Dermis blood vessel endothelial cell (primary cell): ENCODE data around the gene GPR156. TPM values are rescaled to one million over a fixed set of nuclear protein-coding genes. Genes with fewer than 3 reads are reported as not detected.
A peak's percentile ranks its signal among the peaks of the same experiment; 100 is the strongest.
"Not testable (repeated sequence)": the region's sequence is repeated elsewhere in the genome, so short reads cannot be mapped to it uniquely, and the experiment has no call there.

Experiments
- DNase-seq: peaks from one replicate; pipeline ENCODE4 v3.0.0; 2010
- total RNA-seq: library from RNA; depleted of rRNA; stranded (reverse); fragments of >200 nt; gene quantifications from 2 replicates; pipeline ENCODE4 v1.2.3, GENCODE V29; 2014

Gene GPR156
- total RNA-seq, 1 donor from 2014 or later: not detected

DNA sequence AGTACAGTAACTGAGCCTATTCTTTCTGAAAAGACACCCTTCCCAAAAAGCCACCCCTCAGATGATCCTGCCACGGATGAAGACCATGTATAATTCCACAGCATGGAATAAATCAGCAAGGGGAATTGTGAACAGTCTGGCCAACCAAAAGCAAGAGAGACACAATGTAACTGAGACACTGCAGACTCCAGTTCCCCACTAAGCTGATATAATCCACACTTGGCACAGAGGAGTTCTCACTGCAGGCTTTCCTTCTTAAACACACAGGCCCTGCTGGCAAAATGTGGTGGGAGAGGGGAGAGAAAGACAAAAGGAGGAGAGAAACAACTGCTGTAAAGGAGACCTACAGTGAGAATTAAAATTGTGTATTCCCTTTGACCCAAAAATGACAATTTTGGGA is 12.7 kb downstream of the GPR156 start:
- DNase-seq: no peak

DNA sequence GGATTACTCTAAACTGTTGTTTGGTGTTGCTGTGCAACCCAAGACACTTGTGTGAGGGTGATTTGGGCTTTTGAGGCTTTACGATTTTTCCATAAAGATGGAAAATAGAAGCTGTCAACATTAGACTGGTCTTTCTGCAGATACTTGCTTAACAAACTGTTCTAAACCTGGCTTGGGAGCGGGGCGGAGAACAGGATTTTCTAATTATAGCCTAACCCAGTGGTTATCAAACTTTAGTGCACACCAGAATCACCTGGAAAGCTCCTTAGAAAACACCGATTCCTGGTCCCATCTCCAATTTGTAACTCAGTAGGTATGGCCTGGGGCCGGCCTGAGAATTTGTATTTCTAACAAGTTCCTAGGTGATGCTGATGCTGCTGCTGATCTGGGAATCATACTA is 19.0 kb downstream of the GPR156 start:
- no peak for DNase-seq

DNA sequence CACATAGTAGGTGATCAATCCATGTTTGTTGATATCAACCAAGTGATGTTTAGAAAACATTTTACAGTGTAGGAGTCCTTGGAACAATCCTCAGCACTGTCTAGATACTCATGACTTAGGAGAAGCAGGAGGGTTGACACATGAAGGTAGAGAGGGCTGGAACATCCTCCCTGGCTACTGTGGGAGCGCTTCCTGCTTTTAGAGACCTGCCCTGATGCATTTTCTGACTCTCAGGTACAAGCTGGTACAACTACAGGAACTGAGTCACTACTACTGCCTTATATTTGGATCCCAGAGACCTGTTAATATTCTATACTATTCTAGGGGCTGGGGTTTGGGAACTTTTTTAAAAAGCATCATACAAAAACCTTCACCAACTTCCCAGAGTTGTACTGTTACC is 20.1 kb downstream of the GPR156 start:
- no peak for DNase-seq

DNA sequence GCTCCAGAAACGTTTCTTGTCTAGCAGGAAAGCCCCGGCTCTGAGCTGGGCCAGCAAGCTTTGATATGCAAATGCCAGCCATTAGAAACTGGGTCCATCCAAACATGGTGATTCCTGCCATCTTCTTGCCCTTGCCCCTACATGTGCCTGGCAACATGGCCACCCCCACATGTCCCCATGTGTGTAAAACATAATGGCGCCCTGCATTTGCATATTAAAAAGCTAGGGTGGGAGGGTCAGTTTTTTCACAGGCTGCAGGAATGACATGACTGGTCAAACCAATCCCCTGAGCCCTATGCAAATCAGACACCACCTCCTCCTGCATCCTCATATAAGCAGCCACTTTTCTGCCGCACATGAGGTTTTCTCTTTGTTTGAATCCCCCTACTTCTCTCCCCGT is 21.2 kb downstream of the GPR156 start:
- DNase-seq: no peak

DNA sequence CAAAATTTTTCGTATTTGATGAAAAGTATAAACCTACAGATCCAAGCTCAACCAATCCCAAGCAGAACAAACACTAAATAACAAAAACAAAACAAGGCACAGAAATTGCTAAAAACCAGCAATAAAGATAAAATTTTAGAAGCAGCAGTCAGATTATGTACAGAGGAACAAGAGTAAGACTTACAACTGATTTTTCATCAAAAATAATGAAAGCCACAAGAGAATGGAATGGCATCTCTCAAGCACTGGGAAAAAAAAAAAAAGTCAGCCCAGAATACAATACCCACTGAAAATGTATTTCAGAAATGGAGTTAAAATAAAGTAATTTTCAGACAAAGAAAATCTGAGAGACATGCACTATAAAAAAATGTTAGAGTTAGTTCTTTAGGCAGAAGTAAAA is 27.0 kb downstream of the GPR156 start:
- no peak for DNase-seq

DNA sequence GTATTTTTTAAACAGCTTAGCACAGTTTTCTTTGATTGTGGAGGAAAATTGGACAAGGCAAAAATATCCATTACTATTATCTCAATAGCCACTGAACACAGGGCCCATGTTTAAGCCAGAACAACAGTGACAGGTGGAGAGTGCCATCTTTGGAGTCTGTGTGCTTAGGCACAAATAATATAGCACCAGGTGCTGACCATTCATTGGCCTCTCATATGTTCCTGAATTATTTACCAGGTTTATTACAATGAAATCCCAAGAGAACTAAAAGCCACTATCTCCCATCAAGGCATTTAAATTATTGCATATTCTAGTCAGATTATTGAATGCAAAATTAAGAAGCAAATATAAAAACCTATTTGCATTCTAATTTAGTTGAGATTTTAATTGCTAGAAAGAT is 39.6 kb downstream of the GPR156 start:
- no peak for DNase-seq

DNA sequence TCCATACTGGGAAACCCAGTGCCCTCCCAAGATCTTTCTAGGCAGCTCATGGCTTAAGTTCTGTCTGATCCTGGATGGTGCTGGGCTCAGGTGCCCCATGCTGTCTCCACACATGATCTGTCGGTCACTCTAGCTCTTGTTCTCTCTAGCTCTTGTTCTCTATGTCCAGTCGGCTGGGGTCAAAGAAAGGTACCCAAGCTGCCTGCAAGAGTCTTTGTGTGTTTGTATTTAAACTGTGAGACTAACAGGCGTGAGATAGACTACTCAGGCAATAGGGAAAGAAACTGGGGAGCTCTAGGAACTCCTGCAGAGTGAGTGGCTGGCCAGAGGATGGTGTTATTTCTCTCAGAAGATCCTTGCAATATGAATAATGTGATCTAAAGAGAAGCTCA is 40.2 kb downstream of the GPR156 start:
- DNase-seq: no peak

DNA sequence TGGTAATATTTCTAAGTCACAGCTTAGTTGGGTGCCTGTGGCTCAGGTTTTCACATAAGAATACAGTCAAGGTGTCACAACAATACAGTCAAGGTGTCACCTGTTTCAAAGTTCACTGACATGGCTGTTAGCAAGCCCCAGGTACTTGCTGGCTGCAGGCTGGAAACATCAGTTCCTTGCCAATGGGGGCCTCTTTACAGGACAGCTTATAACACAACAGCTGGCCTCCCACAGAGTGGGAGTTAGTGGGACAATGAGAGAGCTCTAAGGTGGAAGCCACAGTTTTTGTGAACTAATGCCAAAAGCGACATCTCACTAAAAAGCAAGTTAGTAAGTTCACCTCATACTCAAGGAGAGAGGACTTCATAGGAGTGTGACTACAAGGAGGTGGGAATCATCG is 45.4 kb downstream of the GPR156 start:
- no peak for DNase-seq

DNA sequence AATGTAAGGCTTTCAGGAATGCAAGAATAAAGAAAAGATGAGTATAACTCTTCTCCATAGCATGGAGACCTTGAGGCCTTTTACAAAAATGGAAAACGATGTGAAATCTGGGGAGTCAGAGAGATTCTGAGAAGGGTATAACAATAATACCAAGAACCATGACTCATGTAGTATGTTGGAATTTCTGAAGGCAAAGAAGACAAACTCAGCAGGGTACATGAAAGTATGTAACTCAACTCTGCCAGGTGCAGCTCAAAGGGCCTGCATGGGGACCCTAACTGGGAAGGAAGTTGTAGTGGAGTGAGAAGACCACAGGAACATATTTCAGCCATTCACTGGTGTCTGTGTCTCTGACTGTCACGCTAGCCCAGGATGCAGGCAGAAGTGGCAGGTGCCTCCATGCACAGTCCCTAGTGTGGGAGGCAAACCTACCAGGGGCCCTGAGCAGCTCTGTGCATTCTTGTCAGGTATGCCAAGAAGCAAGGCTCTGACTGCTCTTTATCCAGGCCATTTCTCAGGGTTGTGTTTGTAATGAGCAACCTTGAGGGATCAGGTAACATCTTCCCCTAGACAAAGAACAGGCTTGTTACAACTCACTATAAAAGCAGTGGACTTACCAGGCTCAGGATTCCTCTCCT is 57.2 kb downstream of the GPR156 start:
- no peak for DNase-seq

DNA sequence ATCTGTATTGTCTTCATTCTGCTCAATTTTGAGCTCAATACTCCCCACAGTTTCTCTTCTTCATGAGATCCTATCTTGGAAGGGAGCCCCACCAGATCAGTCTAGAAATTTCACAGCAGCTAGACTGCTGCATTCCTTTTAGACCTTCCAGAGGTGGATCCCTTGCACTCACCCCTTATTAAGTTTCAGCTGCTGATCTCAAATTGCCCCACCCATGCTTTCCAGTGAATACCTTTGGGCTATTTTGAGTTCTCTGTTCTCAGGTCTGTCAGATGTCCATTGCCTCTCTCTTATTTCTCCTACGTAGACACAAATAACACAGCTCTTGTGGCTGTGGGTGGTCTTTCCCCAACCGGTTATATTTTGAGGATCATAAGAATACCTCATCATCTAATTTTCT is 60.8 kb downstream of the GPR156 start:
- DNase-seq: no peak

DNA sequence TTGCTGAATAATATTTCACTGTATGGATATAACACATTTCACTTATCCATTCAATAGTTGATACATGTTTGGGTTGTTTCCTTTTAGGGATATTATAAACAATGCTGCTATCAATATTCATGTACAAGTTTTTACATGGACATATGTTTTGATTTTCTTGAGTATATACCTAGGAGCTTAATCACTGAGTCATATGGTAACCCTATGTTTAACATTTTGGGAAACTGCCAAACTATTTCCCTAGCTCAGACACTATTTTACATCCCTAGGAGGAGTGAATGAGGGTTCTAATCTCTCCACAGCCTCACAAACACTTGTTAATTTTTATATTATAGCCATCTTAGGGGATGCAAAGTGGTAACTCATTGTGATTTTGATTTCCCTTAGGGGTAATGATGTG is 66.0 kb downstream of the GPR156 start:
- no peak for DNase-seq

DNA sequence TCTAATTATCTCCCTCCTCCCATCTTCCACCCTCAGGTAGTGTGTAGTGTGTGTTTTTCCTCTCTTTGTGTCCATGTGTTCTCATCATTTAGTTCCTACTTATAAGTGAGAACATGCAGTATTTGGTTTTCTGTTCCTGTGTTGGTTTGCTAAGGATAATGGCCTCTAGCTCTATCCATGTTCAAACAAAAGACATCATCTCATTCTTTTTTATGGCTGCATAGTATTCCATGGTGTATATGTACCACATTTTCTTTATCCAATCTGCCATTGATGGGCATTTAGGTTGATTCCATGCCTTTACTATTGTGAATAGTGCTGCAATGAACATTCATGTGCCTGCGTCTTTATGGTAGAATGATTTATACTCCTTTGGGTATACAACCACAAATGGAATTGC is 68.4 kb downstream of the GPR156 start:
- DNase-seq: not testable (repeated sequence)

DNA sequence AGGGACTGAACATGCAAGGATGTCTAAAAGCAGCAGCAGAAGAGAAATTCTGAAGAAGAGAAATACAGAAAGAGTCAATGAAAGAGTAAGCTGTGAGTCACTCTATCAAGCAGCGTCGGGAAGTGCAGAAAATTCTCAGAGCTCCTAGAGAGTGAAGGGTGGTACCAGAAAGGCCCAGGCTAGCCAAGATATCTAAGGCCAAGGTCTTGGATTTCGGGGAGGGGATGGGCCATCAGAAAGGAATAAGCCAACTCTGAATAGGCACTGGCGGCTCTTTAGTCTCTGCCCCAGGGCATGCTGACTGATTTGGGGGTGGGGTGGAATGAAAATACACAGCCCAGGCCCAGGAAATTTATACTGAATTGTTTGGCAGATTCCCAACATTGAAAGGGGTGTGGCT is 70.8 kb downstream of the GPR156 start:
- DNase-seq: no peak

DNA sequence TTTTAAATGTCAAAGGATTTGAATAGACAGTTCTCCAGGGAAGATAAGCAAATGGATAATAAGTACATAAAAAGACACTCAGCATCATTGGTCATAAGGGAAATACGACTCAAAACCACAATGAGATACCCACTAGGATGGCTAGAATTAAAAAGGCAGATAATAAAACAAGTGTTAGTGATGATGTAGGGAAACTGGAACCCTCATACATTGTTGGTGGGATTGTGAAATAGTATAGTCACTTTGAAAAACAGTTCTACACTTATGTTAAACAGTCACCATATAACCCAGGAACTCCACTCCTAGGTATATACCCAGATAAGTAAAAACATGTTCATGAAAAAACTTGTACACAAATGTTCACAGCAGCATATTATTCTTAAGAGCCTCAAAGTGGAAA is 72.5 kb downstream of the GPR156 start:
- DNase-seq: no peak

DNA sequence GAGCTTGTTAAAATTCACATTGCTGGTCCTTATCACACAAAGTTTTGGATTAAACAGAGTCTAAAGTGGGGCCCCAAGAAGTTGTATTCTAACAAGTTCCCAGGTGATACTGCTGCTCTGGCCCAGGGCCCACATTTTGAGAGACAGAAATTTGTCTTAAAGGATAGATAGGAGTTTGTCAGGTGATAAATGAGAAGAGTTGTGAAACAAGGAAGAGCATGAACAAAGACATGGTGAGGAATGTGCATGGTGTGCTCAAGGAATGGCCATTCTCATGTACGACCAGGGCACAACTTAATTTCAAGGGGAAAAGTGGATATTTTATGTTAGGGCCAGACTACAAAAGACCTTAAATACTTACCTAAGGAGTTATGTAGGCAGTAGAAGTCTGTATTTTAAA is 75.6 kb downstream of the GPR156 start:
- DNase-seq: no peak

DNA sequence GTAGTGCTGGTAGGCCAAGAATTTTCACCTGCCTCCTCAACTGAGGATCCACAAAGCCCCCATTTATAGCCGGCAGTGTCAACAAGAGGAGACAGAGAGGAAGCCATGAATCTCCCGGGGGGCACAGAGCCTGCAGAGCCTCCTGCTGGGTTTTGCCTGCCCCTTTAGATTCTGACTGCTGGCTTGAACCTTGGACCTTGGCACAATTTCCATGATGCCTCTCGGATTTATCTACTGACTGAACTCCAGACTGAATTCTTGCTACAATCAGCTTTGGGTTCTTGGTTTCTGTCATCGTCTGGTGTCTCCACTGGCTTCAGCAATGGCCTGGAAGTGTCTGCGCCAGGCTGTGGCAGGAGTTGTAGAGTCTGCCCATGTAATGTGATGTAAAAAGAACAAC is 80.7 kb downstream of the GPR156 start:
- DNase-seq: no peak

DNA sequence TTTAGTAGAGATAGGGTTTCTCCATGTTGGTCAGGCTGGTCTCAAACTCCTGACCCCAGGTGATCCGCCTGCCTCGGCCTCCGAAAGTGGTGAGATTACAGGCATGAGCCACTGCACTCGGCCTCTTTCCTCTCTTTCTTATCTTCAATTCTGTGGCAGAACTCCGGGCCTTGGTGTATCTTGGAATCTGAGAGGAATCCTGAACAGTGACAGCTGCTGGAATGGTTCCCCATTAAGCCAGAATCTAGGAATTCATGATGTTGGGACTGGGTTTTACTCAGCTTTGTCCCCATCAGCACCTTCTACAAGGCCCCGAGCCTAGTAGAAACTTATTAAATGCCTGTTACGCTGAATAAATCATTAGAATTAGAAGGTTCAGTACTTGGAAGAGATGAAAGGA is 81.4 kb downstream of the GPR156 start:
- no peak for DNase-seq

DNA sequence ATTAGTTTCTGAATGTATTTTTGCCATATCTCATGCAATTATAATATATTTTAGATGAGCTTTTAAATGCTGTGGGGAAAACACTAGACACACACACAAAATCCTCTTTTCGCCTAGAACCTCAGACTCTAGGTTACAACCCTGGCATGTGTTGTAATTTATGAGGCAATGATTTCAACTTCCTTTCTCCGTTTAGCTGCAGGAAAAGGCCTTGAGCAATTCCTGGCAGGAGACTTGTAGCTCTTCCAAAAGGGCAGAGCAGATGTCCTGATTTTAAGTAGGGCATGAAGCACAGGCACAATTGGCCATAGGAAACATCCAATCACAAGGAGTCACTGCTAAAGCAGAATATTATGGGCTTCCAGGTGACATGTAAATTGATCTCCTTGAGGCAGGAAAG is 82.0 kb downstream of the GPR156 start:
- peak; percentile 82 for DNase-seq

DNA sequence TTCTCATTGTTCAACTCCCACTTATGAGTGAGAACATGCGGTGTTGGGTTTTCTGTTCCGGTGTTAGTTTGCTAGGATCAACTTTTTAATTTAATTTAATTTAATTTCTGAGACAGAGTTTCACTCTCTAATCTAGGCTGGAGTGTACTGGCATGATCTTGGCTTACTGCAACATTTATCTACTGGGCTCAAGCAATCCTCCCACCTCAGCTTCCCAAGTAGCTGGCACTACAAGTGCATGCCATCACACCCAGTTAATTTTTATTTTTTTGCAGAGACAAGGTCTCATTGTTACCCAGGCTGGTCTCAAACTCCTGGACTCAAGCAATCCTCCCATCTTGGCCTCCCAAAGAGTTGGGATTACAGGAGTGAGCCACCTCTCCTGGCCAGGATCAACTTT is 82.7 kb downstream of the GPR156 start:
- no peak for DNase-seq

DNA sequence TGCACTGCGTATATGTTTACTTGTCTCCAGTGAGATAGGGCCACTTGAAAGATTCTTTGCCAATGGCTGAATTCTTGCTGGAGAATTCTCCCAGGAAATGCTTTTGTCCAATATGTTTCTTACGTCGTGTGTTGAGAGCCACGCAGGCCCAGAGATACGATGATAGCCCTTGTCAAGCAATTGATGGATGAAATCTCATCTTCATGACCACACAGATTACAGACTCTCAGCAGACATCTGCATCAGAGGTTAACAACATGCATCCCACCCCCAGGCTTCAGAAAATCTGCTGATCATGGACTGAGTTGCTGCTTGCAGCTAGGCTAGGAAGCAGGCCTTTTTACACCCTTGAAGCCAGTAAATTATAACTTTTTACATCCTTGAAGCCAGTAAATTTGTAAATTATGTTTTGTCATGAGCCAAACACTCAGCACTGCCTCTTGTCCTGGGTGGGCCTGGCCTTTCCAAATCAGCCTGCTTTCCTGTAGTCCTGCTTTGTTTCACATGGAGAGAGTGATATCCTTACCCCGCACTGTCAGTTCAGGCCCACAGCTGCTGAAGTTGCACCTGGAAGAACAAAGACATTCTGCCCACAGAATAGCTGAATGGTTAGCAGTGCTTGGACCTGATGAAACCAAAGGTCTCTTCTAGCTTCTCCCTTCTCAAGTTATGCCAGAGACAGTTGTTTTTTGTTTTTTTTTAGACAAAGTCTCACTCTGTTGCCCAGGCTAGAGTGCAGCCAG is 84.4 kb downstream of the GPR156 start:
- DNase-seq: no peak

DNA sequence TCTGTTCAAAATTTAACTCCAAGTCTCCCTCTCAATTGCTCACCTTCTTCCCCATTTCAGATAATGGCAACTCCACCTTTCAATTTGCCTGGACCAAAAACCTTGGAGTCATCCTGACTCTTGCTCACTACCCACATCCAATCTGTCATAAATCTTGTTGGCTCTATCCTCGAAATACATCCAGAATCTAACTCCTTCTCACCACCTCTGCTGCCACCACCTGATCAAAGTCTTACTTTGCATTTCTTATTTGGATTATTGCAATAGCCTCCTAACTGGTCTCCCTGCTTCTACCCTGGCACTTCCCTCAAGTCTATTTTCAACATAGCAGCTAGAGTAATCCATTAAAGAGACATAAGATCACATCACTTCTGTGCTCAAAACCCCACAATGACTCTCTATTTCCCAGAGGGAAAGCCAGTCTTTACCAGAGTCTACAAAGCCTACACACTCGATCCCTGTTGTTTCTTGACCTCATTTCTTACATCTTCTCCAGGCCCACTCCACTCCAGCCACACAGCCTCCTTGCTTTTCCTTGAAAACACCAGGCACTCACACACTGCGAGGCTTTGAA is 86.6 kb downstream of the GPR156 start:
- peak; percentile 47 for DNase-seq

DNA sequence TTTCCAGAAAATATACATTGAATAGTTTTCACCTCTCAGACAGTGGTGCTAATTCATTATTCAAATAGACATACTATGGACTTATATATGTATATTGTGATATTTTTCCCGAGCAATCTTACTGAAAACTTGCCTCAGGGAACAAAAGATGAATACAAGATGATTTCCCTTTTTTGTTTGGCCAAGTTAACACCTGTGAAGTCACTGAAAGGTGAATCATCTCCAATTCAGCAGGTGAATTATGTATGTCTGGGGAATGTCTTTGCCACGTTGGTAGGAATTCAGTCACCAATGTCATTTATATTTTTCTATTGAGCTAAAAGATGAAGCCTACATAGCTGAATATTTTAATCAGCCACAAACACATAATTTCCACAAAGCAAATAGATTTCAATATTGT is 88.2 kb downstream of the GPR156 start:
- DNase-seq: no peak

DNA sequence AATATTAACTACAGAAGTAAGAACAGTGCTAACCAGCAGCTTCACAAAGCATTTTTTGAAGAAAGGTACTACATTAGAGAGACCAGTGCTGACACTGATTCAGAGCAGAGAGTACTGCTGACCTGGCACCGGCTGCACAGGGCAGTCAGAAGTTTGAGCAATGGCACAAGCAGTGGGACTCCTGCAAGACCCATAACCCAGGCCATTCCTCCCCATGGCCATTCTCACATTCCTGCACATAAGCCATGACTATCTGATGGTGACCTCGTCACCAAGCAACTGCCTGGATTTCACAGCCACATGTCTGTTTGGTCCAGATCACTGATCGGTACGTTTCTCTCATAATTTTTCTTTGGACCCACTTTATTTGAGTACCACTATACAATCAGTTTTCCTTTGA is 88.7 kb downstream of the GPR156 start:
- DNase-seq: no peak

DNA sequence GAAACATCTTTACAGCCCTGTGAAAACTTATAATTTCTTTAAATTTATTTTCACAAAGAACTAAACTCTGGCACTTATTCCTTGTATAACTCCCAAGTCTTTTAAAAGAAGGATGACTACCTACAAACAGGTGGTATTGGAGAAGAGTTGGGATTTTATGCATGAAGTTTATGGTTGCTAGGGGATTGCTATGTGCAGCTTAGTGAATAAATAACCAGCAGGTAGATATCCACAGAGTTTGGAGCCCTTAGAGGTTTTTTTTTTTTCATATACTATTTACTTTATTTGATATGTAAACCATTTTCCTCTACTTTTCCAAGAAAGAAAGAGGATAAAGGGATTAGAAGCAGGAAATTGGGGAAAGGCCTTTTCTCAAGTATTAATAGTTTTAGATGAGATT is 91.5 kb downstream of the GPR156 start:
- no peak for DNase-seq

DNA sequence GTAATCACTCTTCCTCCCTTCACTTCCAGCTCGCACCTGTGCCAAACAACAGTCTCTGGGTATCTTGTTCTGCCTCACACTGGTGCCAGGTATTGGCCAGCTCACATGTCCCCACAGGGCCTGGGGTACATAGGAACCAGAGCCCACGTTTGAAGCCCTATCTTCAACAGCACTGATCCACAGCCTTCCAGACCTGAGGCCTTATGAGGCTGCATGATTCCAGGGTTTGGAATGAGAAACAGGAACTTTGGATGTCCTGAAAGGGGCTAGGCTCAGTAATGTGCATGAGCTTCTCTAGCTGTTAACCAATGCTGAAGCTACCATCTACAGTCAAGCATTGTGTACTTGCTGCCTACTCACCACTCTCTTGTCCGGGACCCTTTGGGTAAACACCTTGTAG is 92.4 kb downstream of the GPR156 start:
- no peak for DNase-seq
